Choroid plexus epithelial cell (primary cell): ENCODE data around the gene ACKR3.

Source experiments
- DNase-seq: peaks from one replicate; pipeline ENCODE4 v3.0.0-alpha.2; 2010; ENCODE audit warnings: low read depth
- H3K4me3 ChIP-seq: 2 replicates; pipeline ENCODE4 v1.5.1; 2011; ENCODE audit warnings: low read depth, mild to moderate bottlenecking, control low read depth, low read length, moderate library complexity
- TF ChIP-seq, protein P1 (sequence below): conservative IDR thresholded peaks from 2 replicates; pipeline ENCODE4 v1.5.1; 2011; ENCODE audit warnings: low read depth, mild to moderate bottlenecking, control low read depth, inconsistent platforms, low read length, moderate library complexity

ACKR3 gene

DNA sequence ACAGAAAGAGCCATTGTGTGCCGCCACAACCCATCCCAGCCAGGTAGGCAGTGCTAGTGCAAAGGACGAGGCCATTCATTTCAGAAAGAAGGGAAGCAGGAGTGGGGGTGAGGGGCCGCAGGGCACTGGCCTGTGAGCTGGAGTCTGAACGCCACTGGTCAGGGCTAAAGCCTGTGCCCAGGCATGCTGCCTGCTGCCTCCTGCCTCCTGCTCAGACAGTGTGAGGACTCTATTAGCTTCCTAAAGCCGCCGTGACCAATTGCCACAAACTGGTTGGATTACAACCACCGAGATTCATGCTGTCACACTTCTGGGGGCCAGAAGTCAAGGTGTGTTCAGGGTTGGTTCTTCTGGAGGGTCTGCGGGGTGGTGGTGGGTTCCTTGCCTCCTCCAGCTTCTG lies 21.2 kb downstream of the ACKR3 start:
- no peak overlapping the region for H3K4me3 ChIP-seq
- no peak for DNase-seq
- TF ChIP-seq, protein P1, sequence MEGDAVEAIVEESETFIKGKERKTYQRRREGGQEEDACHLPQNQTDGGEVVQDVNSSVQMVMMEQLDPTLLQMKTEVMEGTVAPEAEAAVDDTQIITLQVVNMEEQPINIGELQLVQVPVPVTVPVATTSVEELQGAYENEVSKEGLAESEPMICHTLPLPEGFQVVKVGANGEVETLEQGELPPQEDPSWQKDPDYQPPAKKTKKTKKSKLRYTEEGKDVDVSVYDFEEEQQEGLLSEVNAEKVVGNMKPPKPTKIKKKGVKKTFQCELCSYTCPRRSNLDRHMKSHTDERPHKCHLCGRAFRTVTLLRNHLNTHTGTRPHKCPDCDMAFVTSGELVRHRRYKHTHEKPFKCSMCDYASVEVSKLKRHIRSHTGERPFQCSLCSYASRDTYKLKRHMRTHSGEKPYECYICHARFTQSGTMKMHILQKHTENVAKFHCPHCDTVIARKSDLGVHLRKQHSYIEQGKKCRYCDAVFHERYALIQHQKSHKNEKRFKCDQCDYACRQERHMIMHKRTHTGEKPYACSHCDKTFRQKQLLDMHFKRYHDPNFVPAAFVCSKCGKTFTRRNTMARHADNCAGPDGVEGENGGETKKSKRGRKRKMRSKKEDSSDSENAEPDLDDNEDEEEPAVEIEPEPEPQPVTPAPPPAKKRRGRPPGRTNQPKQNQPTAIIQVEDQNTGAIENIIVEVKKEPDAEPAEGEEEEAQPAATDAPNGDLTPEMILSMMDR: no peak

- no peak overlapping the region for H3K4me3 ChIP-seq
- TF ChIP-seq, protein P1: no peak
- DNase-seq: no peak
These were observed 23.2 kb downstream of the ACKR3 start for GRCh38 chr2:236592821-236593220.

- H3K4me3 ChIP-seq: no peak overlapping the region
- DNase-seq: no peak
- TF ChIP-seq, protein P1: no peak
These were observed 23.9 kb downstream of the ACKR3 start for GRCh38 chr2:236593531-236593930.

GRCh38 chr2:236593956-236594355 lies 24.3 kb downstream of the ACKR3 start:
- H3K4me3 ChIP-seq: no peak overlapping the region
- TF ChIP-seq, protein P1: no peak
- no peak for DNase-seq

- no peak for DNase-seq
- H3K4me3 ChIP-seq: no peak overlapping the region
- TF ChIP-seq, protein P1: no peak
These were observed 28.0 kb downstream of the ACKR3 start for GRCh38 chr2:236597629-236598028.

DNA sequence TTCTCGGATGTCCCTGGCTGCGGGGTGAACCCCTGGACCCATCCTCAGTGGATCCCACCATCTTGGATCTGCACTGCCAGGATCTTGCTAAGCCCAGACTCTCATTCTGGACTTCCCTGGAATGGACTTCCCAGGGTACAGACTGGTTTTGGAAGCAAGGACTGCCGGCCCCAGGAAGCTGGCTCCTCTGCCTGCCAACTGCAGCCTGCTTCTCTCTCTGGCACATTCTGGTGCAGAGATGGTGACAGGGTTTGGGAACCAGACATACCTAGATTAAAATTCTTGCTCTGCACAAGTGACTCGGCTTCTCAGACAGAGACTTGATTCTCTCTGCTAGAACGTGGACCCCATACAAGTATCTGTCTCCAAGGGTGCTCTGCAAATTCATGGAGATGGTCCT lies 29.4 kb downstream of the ACKR3 start:
- no peak for DNase-seq
- TF ChIP-seq, protein P1: no peak
- no peak overlapping the region for H3K4me3 ChIP-seq

DNA sequence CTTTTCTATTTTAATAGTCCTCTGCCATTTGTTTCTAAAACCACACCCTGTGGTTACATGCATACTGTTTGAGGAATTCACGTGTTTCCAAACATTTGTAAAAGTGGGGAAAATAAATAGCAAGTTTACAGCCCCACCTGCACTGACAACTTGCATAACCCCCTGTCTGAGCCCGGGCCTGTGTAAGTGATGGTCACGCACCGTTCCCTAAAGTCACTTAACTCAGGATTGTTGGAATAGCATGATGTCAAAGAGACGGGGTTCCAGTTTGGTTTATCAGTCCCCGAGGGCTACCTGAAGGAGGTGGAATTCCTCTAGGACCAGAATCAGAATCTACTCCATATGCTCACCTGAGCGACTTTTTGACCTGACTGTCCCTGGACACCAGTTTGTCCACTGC lies 30.5 kb downstream of the ACKR3 start:
- TF ChIP-seq, protein P1: no peak
- no peak overlapping the region for H3K4me3 ChIP-seq
- DNase-seq: no peak
